Measurements from ENCODE around the gene TLE2. TPM values are rescaled to one million over a fixed set of nuclear protein-coding genes. Genes with fewer than 3 reads are reported as not detected.

Gene TLE2
- total and polyA plus RNA-seq, 3 donors from 2014 or later = 30.2 to 76.6 (median 70.5) TPM

- DNase-seq = no peak
- WGBS, 2 donors = 76 to 79% methylated on average over 5 of the region's 5 CpGs
- Histone ChIP-seq H3K27me3 (no peaks in the 10 kb centered on the region), H3K27ac (no peak overlapping the region), H3K36me3 (ENCODE audit: low read depth, missing control alignments) (no peaks in the 10 kb centered on the region), H3K9me3 (no peaks in the 10 kb centered on the region), H3K4me1 (peaks cover 28% of the 10 kb centered on the region), H3K4me3 (no peak overlapping the region)
- intact Hi-C loops (cut with DNase I; ENCODE audit: low total_unique reads) = loop anchor here (10.0 kb wide), 1 partner anchor 57 kb away; the partner anchor contains the start of gene TLE6
- TF ChIP-seq CTCF (IDR thresholded peaks at IDR 0.05) = no peak
- TF ChIP-seq POLR2A (IDR thresholded peaks at IDR 0.05) = no peak
Observed at GRCh38 chr19:3031607-3031867, 2.5 kb upstream of the TLE2 start.

GRCh38 chr19:3028305-3029064 lies 595 bp downstream of the TLE2 start:
- intact Hi-C loops (cut with DNase I; ENCODE audit: low total_unique reads) = no loop called here
- no peak for DNase-seq
- H3K4me1 ChIP-seq = peaks cover 12% of the 10 kb centered on the region
- no peaks in the 10 kb centered on the region for H3K27me3 ChIP-seq
- H3K27ac ChIP-seq = peak overlapping the region; percentile 1 to 66
- WGBS, 2 donors = 10 to 18% methylated on average over 24 to 38 of the region's 40 CpGs
- H3K36me3 ChIP-seq (ENCODE audit: low read depth, missing control alignments) = no peaks in the 10 kb centered on the region
- H3K4me3 ChIP-seq = peak overlapping the region; percentile 58 to 69
- H3K9me3 ChIP-seq = no peaks in the 10 kb centered on the region
- no peak for TF ChIP-seq CTCF (IDR thresholded peaks at IDR 0.05)
- no peak for TF ChIP-seq POLR2A (IDR thresholded peaks at IDR 0.05)

GRCh38 chr19:3027981-3028304 lies 1.1 kb downstream of the TLE2 start:
- no peak for DNase-seq
- no peak overlapping the region for H3K27ac ChIP-seq
- no peaks in the 10 kb centered on the region for H3K27me3 ChIP-seq
- intact Hi-C loops (cut with DNase I; ENCODE audit: low total_unique reads) = no loop called here
- WGBS, 2 donors = 47 to 65% methylated on average over 5 to 8 of the region's 9 CpGs
- TF ChIP-seq CTCF (IDR thresholded peaks at IDR 0.05) (no peak), POLR2A (IDR thresholded peaks at IDR 0.05) (no peak)
- peak overlapping the region in 1 of 2 donors; percentile 69 for H3K4me3 ChIP-seq
- peaks cover 12% of the 10 kb centered on the region for H3K4me1 ChIP-seq
- H3K36me3 ChIP-seq (ENCODE audit: low read depth, missing control alignments) = no peaks in the 10 kb centered on the region
- H3K9me3 ChIP-seq = no peaks in the 10 kb centered on the region

GRCh38 chr19:3027292-3027691 lies 1.8 kb downstream of the TLE2 start:
- H3K27me3 ChIP-seq = no peaks in the 10 kb centered on the region
- WGBS, 2 donors = 67 to 80% methylated on average over 1 to 2 of the region's 2 CpGs
- no peaks in the 10 kb centered on the region for H3K9me3 ChIP-seq
- peaks cover 12% of the 10 kb centered on the region for H3K4me1 ChIP-seq
- no peak for DNase-seq
- TF ChIP-seq CTCF (IDR thresholded peaks at IDR 0.05) (no peak), POLR2A (IDR thresholded peaks at IDR 0.05) (no peak)
- no peak overlapping the region for H3K4me3 ChIP-seq
- H3K36me3 ChIP-seq (ENCODE audit: low read depth, missing control alignments) = no peaks in the 10 kb centered on the region
- intact Hi-C loops (cut with DNase I; ENCODE audit: low total_unique reads) = no loop called here
- H3K27ac ChIP-seq = no peak overlapping the region

- H3K27me3 ChIP-seq = no peaks in the 10 kb centered on the region
- H3K9me3 ChIP-seq = no peaks in the 10 kb centered on the region
- H3K36me3 ChIP-seq (ENCODE audit: low read depth, missing control alignments) = no peaks in the 10 kb centered on the region
- intact Hi-C loops (cut with DNase I; ENCODE audit: low total_unique reads) = no loop called here
- no peak overlapping the region for H3K4me3 ChIP-seq
- 89 to 96% methylated on average over 1 of the region's 1 CpG for WGBS, 2 donors
- no peak overlapping the region for H3K27ac ChIP-seq
- DNase-seq = no peak
- TF ChIP-seq POLR2A (IDR thresholded peaks at IDR 0.05) (no peak), CTCF (IDR thresholded peaks at IDR 0.05) (no peak)
- H3K4me1 ChIP-seq = peaks cover 12% of the 10 kb centered on the region
Observed at GRCh38 chr19:3026768-3027167, 2.3 kb downstream of the TLE2 start.

All from testis (tissue), 3 donors.